ENCODE measurements around the gene CDH4. TPM values are rescaled to one million over a fixed set of nuclear protein-coding genes. Genes with fewer than 3 reads are reported as not detected.

The CDH4 gene
- polyA plus RNA-seq, 4 donors = 6.1 to 8.9 (median 6.8) TPM

DNA sequence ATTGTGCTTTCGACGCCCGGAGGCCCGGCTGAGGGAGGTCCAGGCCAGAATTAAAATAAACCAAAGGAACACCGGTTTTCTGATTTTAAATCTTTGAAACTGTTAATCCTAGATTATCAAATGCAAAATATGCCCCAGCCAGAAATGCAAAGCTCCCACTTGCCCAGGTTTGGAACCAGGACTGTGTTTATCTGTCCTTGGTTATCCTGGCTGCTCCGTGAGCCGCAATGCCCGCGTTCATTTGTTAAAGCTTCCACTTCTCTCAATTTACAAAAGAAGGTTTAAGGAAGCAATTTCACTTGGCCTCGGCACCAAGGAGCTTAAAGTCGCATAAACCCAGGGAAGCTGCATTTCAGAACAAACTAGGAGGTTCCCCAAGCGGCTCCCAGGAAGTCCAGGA is 563.6 kb downstream of the CDH4 start:
- no peak for DNase-seq (ENCODE audit: low read depth in 4 of 4, low spot score in 3 of 4)

DNA sequence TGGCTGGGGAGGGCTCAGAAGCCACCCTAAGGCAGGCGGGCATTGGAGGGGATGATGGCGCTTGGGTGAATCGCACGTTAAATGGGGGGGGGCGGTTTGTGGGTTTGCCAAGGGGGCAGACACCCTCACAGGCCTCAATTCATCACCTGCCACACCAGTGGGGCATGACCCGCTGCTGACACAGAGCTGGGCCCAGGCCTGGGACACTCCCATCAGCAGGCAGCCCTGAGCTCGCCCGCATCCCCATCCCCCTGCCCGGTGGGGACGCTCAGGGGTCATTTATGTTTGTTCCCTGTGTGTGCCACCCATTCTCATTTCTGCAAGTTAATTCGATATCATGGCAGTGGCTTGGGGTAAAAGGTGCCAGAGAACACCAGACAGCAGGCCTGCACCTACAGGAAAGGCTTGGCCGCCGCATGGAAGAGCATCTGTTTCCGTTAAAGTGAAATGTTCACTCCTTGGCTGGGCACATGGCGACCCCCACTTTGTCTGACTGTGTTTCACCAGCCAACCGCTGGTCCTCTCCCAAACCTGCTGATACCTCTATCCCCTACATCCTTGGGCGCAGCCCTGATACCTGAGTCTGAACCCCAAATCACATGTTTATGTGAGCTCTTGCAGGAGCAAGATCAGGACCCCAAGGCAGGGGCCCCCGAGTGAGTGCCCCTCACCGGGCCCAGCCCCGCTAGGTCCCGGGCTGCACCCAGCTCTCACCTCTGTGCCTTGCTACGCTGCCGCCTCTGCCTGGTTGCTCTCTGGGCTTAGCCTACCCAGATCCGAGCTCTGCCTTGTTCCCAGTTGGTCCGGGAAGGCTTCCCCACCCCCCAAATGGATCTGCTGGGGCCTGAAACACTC is 564.8 kb downstream of the CDH4 start:
- DNase-seq (ENCODE audit: low read depth in 4 of 4, low spot score in 3 of 4) = no peak

DNA sequence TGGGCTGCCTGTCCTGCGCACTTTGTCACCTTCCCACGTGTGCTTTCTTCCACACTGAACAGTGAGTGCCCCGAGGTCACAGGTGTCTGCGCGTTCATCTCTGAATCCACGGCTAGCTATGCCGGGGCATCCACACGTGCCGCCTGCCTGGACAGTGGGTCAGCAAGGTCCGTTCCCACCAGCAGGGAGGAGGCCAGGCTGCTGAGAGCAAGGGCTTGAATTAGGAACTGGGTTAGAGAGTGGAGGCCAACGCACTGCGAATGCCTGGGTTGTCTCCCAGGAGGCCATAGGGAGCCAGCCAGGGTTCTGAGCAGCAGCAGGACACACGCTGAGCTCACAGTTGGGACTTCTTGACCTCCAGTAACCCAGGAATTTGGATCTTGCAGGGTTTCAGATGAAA is 565.5 kb downstream of the CDH4 start:
- no peak for DNase-seq (ENCODE audit: low read depth in 4 of 4, low spot score in 3 of 4)

DNA sequence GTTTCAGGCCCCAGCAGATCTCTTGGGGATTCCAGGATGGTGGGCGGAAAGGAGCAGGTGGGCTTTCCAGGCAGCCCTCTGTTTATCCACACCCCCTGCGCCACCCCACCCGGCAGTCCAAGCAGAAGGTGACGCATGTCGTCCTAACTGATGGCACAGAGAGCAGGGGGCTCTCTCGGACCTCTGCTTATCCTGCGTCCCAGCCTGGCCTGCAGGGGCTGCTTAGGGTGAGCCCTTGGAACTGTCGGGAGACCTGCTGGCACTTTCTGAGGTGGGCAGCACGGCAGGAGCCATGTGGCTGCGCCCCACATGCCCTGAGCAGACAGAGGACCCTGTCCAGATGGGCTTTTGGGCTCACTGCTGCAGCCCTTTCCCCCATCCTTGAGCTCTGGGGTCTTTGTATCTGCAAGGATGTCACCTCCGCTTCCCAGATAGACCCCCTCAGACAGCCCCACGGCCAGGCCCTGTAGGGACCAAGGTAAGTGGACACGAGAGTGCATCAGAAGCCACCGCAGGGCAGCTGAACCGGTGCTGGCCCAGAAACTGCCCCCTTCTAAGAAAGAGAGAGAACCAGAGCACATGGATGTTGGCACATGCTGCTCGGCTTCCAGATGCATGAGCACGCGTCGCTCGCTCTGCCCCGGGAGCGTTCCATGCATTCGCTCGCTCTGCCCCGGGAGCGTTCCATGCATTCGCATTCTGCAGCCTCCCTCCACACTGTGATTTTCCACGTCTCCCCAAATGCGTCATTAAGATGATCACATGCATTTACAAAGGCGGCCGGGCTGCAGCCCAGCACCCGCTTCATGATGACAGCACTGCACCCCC is 566.9 kb downstream of the CDH4 start:
- no peak for DNase-seq (ENCODE audit: low read depth in 4 of 4, low spot score in 3 of 4)

- DNase-seq (ENCODE audit: low read depth in 4 of 4, low spot score in 3 of 4) = no peak
Measured at GRCh38 chr20:61819574-61819846, 567.4 kb downstream of the CDH4 start.

GRCh38 chr20:61819921-61820825 is 568.1 kb downstream of the CDH4 start:
- no peak for DNase-seq (ENCODE audit: low read depth in 4 of 4, low spot score in 3 of 4)

- DNase-seq (ENCODE audit: low read depth in 4 of 4, low spot score in 3 of 4) = no peak
Measured at GRCh38 chr20:61821735-61822134, 569.7 kb downstream of the CDH4 start.

GRCh38 chr20:61822396-61822795 is 570.3 kb downstream of the CDH4 start:
- no peak for DNase-seq (ENCODE audit: low read depth in 4 of 4, low spot score in 3 of 4)

DNA sequence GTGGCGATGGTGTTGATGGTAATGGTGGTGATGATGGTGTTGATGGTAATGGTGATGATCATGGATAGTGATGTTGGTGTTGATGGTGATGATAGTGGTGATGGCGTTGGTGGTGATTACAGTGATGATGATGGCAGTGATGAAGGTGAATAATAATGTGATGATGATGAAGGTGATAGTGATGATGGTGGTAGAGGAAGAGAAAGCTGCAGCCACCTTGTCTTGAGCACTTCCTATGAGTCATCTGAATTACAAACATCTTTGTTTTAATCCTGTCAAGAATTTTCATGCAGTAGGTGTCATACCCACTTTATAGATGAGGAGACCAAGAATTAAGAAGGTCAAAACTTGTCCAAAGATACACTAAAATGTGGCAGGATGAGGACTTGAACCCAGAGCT is 571.2 kb downstream of the CDH4 start:
- no peak for DNase-seq (ENCODE audit: low read depth in 4 of 4, low spot score in 3 of 4)

- DNase-seq (ENCODE audit: low read depth in 4 of 4, low spot score in 3 of 4) = no peak
Measured at GRCh38 chr20:61828891-61829290, 576.8 kb downstream of the CDH4 start.

GRCh38 chr20:61829526-61829925 is 577.5 kb downstream of the CDH4 start:
- DNase-seq (ENCODE audit: low read depth in 4 of 4, low spot score in 3 of 4) = no peak

DNA sequence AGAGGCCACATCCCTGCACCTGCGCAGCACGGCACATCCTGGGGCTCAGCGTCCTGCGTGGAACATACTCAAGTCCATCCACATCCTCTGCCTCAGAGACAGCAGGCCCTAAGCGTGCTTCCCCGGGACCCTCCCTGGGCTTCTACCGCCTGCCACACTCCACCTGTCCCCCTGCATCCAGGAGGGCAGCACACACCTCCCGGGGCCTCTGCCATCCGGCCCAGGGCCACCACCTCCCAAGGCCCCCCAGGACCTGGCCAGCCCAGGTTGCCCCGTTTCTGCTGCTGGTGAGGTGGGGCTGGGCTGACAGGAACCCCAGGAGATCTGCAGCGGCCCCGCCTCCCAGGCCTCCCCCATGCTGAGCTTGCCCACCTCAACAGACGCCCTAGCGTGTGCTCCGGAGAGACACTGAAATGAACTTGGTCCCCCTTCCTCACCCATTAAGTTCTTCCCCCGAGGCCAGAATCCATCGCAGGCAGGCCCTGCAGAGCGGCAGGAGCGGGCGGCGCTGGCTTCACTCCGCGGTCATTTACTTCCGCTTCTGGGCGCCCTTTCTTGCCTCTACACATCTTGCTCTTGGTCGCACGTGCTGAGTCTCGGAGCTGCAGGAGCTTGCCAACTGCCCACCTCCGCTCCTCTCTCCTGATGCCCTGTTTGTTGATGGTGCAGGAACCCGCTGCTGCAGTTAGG is 578.3 kb downstream of the CDH4 start:
- no peak for DNase-seq (ENCODE audit: low read depth in 4 of 4, low spot score in 3 of 4)

DNA sequence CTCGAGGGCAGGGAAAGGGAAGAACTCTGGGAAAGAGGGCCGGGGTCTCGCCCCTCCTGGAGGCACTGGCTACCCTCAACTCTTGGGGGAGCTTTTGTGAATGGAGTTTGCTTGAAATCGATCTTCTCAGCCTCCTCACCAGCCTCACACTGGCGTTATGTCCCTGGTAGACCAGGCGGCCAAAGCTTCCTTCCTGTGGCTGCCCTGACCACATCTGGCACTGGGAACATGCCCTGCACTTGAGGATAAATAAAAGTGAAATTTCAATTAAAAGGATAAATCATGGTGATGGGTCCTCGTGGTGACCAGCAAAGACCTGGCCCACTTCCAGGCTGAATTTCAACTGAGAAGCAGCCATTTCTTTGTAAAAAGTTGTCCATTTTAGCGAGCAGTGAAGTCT is 578.9 kb downstream of the CDH4 start:
- no peak for DNase-seq (ENCODE audit: low read depth in 4 of 4, low spot score in 3 of 4)

DNA sequence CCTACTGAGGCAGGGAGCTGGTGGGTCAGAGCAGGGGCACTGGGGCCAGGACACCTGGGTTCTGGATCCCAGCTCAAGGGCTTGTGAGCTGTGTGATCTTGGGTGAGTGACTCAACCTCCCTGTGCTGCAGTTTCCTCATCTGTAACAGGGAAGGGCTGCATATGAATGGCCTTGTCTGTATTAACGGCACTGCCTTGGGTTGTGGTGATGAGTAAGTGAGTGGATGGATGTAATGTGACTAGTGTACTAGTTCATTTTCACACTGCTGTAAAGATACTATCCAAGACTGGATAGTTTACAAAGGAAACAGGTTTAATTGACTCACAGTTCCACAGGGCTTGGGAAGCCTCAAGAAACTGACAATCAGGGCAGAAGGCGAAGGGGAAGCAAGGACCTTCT is 580.1 kb downstream of the CDH4 start:
- no peak for DNase-seq (ENCODE audit: low read depth in 4 of 4, low spot score in 3 of 4)

DNA sequence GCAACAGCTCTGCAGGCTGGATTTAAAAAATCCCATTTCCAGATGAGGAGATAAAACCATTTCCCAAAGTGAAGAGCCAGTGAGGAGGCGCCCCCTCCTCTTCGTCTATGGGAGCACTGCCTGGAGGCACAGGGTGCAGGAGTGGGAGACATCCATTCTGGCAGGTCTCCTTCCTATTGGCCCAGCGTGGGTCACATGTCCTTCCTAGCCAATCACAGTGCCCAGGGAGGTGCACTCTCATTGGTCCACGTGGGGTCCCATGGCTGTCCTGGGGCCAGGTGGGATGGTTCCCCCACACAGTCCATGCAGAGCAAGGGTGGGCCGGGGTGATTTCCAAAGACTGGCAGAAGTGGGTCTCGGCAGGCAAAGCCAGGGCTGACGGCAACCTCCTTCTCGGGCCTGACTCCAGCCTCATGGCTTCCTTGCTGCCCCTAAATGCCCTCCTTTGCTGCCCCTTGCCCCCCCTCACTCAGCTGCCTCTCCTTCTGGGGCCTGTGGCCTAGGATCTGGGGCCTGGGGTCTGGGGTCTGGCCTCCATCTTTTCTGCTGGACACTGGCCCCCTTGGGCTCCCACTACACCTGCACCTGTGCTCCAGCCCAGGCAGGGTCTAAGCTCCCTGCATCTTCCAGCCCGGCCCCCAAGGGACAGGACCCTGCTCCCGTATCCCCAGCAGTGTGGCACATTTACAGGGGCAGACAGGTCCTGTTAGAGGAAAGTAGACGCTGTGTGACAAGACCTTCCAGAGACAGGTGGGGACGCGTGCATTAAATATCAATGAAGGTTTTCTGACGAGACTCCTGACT is 581.9 kb downstream of the CDH4 start:
- DNase-seq (ENCODE audit: low read depth in 4 of 4, low spot score in 3 of 4) = no peak

DNA sequence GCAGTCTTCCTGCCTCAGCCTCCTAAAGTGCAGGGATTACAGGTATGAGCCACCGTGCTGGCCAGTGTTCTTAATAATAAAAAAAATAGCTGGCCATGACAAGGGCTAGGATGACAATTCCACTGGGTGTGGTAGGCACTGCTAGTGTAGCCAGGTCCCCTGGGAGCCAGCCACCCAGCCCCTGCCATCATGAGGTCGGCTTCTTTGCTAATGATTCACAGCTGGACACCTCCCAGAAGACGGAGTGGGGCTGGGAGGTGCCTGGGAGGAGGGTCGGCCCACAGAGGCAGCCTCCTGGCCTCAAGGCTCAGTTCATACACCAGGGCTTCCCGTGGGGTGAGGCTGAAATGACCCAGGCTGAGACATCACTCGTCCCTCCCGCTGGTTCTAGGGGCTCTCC is 583.2 kb downstream of the CDH4 start:
- no peak for DNase-seq (ENCODE audit: low read depth in 4 of 4, low spot score in 3 of 4)

DNA sequence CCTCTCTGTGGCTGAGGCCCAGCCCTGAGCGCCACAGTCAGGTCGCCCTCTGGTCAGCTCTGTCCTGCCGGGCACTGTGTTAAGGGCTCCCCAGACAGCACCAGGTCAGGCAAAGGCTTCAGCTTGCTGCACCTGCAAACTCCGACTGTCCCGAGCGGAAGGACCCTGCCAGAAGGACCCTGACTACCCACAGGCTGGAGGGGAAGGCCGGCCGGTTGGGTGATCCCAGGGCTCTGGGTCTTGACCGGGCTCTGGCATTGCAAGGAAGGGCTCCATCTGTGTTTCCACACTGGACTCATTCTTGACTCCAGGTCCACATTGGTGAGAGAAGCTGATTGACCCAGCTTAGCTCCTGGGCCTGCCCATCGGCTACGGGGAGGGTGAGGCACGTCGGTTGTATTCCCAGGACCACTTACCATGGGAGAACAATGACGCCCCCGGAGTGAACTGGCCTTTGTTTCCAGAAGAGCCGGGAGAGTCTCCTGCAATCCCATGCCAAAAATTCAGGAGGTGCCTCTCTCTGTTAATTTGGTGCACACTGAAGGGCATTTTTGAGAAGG is 583.8 kb downstream of the CDH4 start:
- DNase-seq (ENCODE audit: low read depth in 4 of 4, low spot score in 3 of 4) = no peak

GRCh38 chr20:61837200-61837599 is 585.1 kb downstream of the CDH4 start:
- DNase-seq (ENCODE audit: low read depth in 4 of 4, low spot score in 3 of 4) = no peak

GRCh38 chr20:61839223-61839911 is 587.3 kb downstream of the CDH4 start:
- DNase-seq (ENCODE audit: low read depth in 4 of 4, low spot score in 3 of 4) = no peak
